Large intestine (tissue), 3 donors: ENCODE measurements around the gene CDK11A. TPM values are rescaled to one million over a fixed set of nuclear protein-coding genes. Genes with fewer than 3 reads are reported as not detected.
"Not testable (repeated sequence)": the region's sequence is repeated elsewhere in the genome, so short reads cannot be mapped to it uniquely, and the experiment has no call there.

ENCODE experiments used
- DNase-seq, 2 donors: peaks; one replicate each; pipeline versions ENCODE4 v3.0.0 to v3.0.0-alpha.2; 2013
- H3K27ac ChIP-seq: one replicate; pipeline ENCODE4 v1.5.1; 2013; ENCODE audit warnings: low read length
- H3K27me3 ChIP-seq: 2 replicates; pipeline ENCODE4 v1.6.1; 2013; ENCODE audit warnings: low read length; ENCODE audit not compliant: control insufficient read depth, insufficient read depth
- H3K36me3 ChIP-seq: 2 replicates; pipeline ENCODE4 v1.6.1; 2013; ENCODE audit warnings: low read length; ENCODE audit not compliant: control insufficient read depth, insufficient read depth
- H3K4me1 ChIP-seq: one replicate; pipeline ENCODE4 v1.6.1; 2013; ENCODE audit warnings: low read length; ENCODE audit not compliant: control insufficient read depth, insufficient read depth
- H3K4me3 ChIP-seq: one replicate; pipeline ENCODE4 v1.5.1; 2013; ENCODE audit warnings: low read length
- H3K9me3 ChIP-seq: one replicate; pipeline ENCODE4 v1.6.1; 2013; ENCODE audit warnings: mild to moderate bottlenecking, low read depth, low read length, moderate library complexity; ENCODE audit not compliant: control insufficient read depth
- WGBS: methylation state at CpG from one replicate; pipeline ENCODE4 v1.1.5; 2013; ENCODE audit warnings: low lambda C conversion rate; ENCODE audit not compliant: insufficient coverage; 5-methylcytosine and 5-hydroxymethylcytosine counted together
- polyA plus RNA-seq: library from polyadenylated mRNA; unstranded; fragments of 120-200 nt; gene quantifications from one replicate; pipeline ENCODE4 v1.2.1, GENCODE V29; 2013

CDK11A gene
- polyA plus RNA-seq, 1 donor = 21.1 TPM

DNA sequence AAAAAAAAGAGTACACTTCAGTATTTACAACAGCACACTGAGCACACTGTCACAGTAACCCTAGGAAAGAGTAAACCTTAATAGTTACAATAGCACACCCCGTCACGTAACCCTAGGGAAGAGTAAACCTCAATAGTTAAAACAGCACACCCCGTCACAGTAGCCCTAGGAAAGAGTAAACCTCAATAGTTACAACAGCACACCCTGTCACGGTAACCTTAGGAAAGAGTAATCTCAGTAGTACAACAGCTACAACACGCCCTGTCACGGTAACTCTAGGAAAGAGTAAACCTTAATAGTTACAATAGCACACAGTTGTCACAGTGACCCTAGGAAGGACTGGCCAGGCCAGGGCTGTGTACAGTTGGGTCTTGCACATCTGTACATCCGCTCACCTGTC lies 3.0 kb downstream of the CDK11A start:
- H3K9me3 ChIP-seq = no peaks in the 10 kb centered on the region
- no peak overlapping the region for H3K27ac ChIP-seq
- H3K27me3 ChIP-seq = no peaks in the 10 kb centered on the region
- no CpG with 5 or more reads among the region's 7 CpGs for WGBS
- H3K4me3 ChIP-seq = no peak overlapping the region
- DNase-seq = no peak
- peaks cover 30% of the 10 kb centered on the region for H3K36me3 ChIP-seq
- H3K4me1 ChIP-seq = no peaks in the 10 kb centered on the region

- H3K4me1 ChIP-seq, H3K27ac ChIP-seq, H3K27me3 ChIP-seq, H3K9me3 ChIP-seq, H3K4me3 ChIP-seq: not testable (repeated sequence)
- peaks cover 19% of the 10 kb centered on the region for H3K36me3 ChIP-seq
- whole genome bisulfite sequencing = no CpG with 5 or more reads among the region's 18 CpGs
- peak in 1 of 2 donors; percentile 5 for DNase-seq
Measured at GRCh38 chr1:1715109-1715883, 8.9 kb downstream of the CDK11A start.

- not testable (repeated sequence) for H3K4me1 ChIP-seq, H3K4me3 ChIP-seq, H3K27me3 ChIP-seq, H3K27ac ChIP-seq, H3K9me3 ChIP-seq, DNase-seq
- no CpG with 5 or more reads among the region's 20 CpGs for WGBS
- peaks cover 15% of the 10 kb centered on the region for H3K36me3 ChIP-seq
Measured at GRCh38 chr1:1707897-1708296, 16.3 kb downstream of the CDK11A start.

- H3K4me3 ChIP-seq, H3K27ac ChIP-seq, DNase-seq, H3K9me3 ChIP-seq, H3K4me1 ChIP-seq, H3K27me3 ChIP-seq: not testable (repeated sequence)
- WGBS = no CpG with 5 or more reads among the region's 23 CpGs
- H3K36me3 ChIP-seq = peaks cover 15% of the 10 kb centered on the region
Measured at GRCh38 chr1:1707241-1707640, 16.9 kb downstream of the CDK11A start.

DNA sequence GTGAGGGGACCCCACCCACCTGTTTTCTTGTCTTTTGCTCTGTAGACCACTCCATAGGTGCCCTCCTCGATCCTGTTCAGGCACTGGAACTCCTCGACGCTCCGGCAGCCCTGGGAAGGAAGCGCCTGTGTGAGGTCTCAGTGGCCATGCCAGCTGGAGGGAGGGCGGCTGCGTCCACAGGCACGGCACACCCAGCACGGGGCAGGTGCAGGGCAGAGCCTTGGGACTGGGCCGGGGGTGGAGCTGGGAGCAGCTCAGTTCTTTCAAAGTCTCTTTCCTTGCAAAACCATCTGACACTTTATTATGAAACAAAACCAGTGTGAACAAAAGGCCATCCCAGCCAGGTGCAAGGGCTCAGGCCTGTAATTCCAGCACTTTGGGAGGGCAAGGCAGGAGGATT lies 18.5 kb downstream of the CDK11A start:
- no CpG with 5 or more reads among the region's 10 CpGs for WGBS
- not testable (repeated sequence) for H3K4me3 ChIP-seq, H3K4me1 ChIP-seq, H3K9me3 ChIP-seq, H3K27me3 ChIP-seq, H3K27ac ChIP-seq, DNase-seq
- H3K36me3 ChIP-seq = peaks cover 15% of the 10 kb centered on the region

GRCh38 chr1:1704284-1704957 lies 19.7 kb downstream of the CDK11A start:
- not testable (repeated sequence) for H3K4me3 ChIP-seq, DNase-seq, H3K9me3 ChIP-seq, H3K27ac ChIP-seq, H3K4me1 ChIP-seq, H3K27me3 ChIP-seq
- WGBS = no CpG with 5 or more reads among the region's 27 CpGs
- H3K36me3 ChIP-seq = peaks cover 15% of the 10 kb centered on the region

DNA sequence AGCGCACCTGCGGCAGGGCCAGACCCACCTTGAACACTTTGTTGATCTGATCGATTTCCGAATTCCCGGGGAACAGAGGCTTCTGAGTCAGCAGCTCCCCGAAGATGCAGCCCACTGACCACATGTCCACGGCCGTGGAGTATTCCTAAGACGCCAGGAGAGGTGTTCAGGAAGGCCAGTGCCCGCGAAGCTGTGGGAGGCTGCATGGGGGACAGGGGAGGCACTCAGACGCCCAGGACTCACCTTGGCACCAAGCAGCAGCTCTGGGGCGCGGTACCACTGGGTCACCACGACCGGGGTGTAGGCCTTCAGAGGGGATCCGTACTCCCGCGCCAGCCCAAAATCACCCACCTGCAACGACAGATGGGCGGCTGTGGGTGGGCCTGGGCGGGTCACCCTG lies 20.4 kb downstream of the CDK11A start:
- H3K27me3 ChIP-seq = no peaks in the 10 kb centered on the region
- H3K4me1 ChIP-seq = no peaks in the 10 kb centered on the region
- WGBS = no CpG with 5 or more reads among the region's 22 CpGs
- H3K4me3 ChIP-seq = no peak overlapping the region
- peaks cover 15% of the 10 kb centered on the region for H3K36me3 ChIP-seq
- no peak overlapping the region for H3K27ac ChIP-seq
- DNase-seq = no peak
- no peaks in the 10 kb centered on the region for H3K9me3 ChIP-seq

DNA sequence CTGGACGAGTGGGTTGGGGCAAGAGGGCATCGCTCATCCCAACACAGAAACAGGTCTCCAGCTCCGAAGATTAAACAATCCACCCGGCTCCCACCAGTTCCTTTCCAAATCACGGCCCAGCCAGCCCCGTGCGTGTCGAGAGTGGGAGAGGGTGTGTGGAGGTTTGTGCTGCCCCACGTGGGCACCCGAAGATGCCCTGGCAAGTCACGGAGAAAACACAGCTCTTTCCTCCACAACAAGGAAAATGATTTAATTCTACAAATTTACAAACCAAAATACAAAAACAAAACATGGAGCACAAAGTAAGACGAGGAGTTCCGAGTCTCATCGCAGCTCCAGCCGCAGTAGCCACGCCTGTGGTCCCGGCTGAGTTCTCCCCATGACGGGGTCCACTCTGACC lies 21.7 kb downstream of the CDK11A start:
- not testable (repeated sequence) for H3K27me3 ChIP-seq, H3K4me1 ChIP-seq, H3K9me3 ChIP-seq, H3K4me3 ChIP-seq, H3K27ac ChIP-seq, DNase-seq
- peaks cover 15% of the 10 kb centered on the region for H3K36me3 ChIP-seq
- no CpG with 5 or more reads among the region's 18 CpGs for WGBS

GRCh38 chr1:1700557-1700956 lies 23.6 kb downstream of the CDK11A start:
- not testable (repeated sequence) for H3K36me3 ChIP-seq, H3K27ac ChIP-seq, H3K4me3 ChIP-seq, H3K27me3 ChIP-seq, H3K4me1 ChIP-seq, H3K9me3 ChIP-seq, DNase-seq
- no CpG with 5 or more reads among the region's 33 CpGs for WGBS

- not testable (repeated sequence) for H3K36me3 ChIP-seq, H3K27me3 ChIP-seq, H3K4me1 ChIP-seq, H3K4me3 ChIP-seq, H3K27ac ChIP-seq, H3K9me3 ChIP-seq, DNase-seq
- no CpG with 5 or more reads among the region's 45 CpGs for WGBS
Measured at GRCh38 chr1:1700067-1700466, 24.1 kb downstream of the CDK11A start.

GRCh38 chr1:1699061-1699460 lies 25.1 kb downstream of the CDK11A start:
- not testable (repeated sequence) for H3K9me3 ChIP-seq, H3K27me3 ChIP-seq, DNase-seq, H3K4me1 ChIP-seq, H3K27ac ChIP-seq, H3K4me3 ChIP-seq, H3K36me3 ChIP-seq
- WGBS = no CpG with 5 or more reads among the region's 19 CpGs
